ENCODE measurements around the gene UQCRHL. TPM values are rescaled to one million over a fixed set of nuclear protein-coding genes. Genes with fewer than 3 reads are reported as not detected.

Gene UQCRHL
- total RNA-seq, 1 experiment from 2014 or later: 4.9 TPM

- Histone ChIP-seq H3K4me3 (no peak overlapping the region), H3K79me2 (ENCODE audit: low read depth) (0 out of 2 replicates have a peak, but pooled peaks cover 5% of the 10 kb centered on the region), H3K36me3 (ENCODE audit: low read depth) (no peaks in the 10 kb centered on the region), H3K4me2 (no peak overlapping the region), H3K4me1 (replicated peaks; ENCODE audit: insufficient read depth) (peaks cover 10% of the 10 kb centered on the region), H3K27me3 (ENCODE audit: insufficient read depth, low read depth) (no peaks in the 10 kb centered on the region), H3K27ac (peak overlapping the region; percentile 23), H3F3A (ENCODE audit: insufficient read depth, low read depth) (peaks cover 23% of the 10 kb centered on the region; the same call in 1 of the 2 replicates), H2AFZ (no peak overlapping the region), H3K9me3 (ENCODE audit: insufficient read depth, low read depth) (no peaks in the 10 kb centered on the region), H3K9me2 (ENCODE audit: insufficient read depth) (no peaks in the 10 kb centered on the region), H4K20me1 (ENCODE audit: insufficient read depth) (no peaks in the 10 kb centered on the region)
- CTCF ChIA-PET: no interaction called here
- POLR2A ChIA-PET (ENCODE audit: unreplicated experiment): no interaction called here
- DNase-seq: peak in 1 of 2 experiments; percentile 45
- intact Hi-C loops (cut with micrococcal nuclease; ENCODE audit: unreplicated experiment): no loop called here
- BruUV-seq (replicated peaks): no TSS peak
- TF ChIP-seq CTCF (conservative IDR thresholded peaks at IDR 0.05) (no peak), EZH2 (IDR thresholded peaks at IDR 0.05; ENCODE audit: low read depth) (no peak)
Measured at GRCh38 chr1:15826810-15827507, 19.5 kb upstream of the UQCRHL start.

DNA sequence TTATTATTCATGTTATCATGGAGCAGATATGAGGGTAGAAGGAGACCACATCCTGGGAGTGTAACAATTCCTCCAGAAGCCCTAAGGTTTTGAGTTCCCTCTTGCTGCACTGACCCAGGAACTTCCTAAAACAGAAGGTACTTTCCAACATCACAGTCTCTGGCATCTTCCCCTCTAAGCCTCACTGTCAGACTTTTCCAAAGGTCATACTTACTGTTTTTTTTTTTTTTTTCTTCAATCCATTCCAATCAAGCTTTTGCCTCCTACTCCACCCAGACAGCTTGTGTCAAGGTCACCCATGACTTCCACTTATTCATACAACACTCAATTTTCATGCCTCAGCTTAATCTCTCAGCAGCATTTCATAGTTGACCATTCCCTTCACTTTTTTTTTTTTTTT is 18.4 kb upstream of the UQCRHL start:
- ChIA-PET POLR2A (ENCODE audit: unreplicated experiment) (interaction anchor here (0.6 kb wide), 1 partner anchor 798 kb away, joined by 7 read pairs; no protein-coding TSS in a partner anchor), CTCF (interaction anchor here (0.6 to 0.7 kb wide), 4 partner anchors 24 to 501 kb away, joined by 4 to 7 read pairs (median 5); no protein-coding TSS in a partner anchor)
- Histone ChIP-seq H3K79me2 (ENCODE audit: low read depth) (no peaks in the 10 kb centered on the region), H3K4me3 (no peak overlapping the region), H3K9me2 (ENCODE audit: insufficient read depth) (no peaks in the 10 kb centered on the region), H4K20me1 (ENCODE audit: insufficient read depth) (no peaks in the 10 kb centered on the region), H2AFZ (no peak overlapping the region), H3K4me1 (replicated peaks; ENCODE audit: insufficient read depth) (peaks cover 10% of the 10 kb centered on the region), H3K36me3 (ENCODE audit: low read depth) (no peaks in the 10 kb centered on the region), H3K9me3 (ENCODE audit: insufficient read depth, low read depth) (no peaks in the 10 kb centered on the region), H3K27ac (no peak overlapping the region), H3K27me3 (ENCODE audit: insufficient read depth, low read depth) (no peaks in the 10 kb centered on the region), H3K4me2 (no peak overlapping the region), H3F3A (ENCODE audit: insufficient read depth, low read depth) (peaks cover 21% of the 10 kb centered on the region; the same call in 1 of the 2 replicates)
- DNase-seq: no peak
- intact Hi-C loops (cut with micrococcal nuclease; ENCODE audit: unreplicated experiment): no loop called here
- TF ChIP-seq EZH2 (IDR thresholded peaks at IDR 0.05; ENCODE audit: low read depth): no peak
- no peak for TF ChIP-seq CTCF (conservative IDR thresholded peaks at IDR 0.05)
- BruUV-seq (replicated peaks): no TSS peak

DNA sequence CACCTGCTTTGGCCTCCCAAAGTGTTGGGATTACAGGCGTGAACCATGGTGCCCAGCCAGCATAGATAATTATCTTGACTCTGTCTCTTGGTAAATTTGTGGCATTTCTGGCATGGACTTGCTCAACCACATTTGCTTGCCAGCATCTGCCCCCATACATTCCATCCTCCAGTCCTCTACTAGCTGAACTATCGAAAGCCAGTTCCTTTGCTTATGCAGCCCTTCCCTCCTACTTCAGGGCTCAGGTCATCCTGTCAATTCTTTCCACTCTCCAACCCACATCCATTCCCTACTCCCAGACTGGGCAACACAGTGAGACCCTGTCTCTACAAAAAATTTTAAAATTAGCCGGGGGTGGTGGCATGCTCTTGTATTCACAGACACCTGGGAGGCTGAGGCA is 13.0 kb upstream of the UQCRHL start:
- Histone ChIP-seq H3K9me3 (ENCODE audit: insufficient read depth, low read depth) (no peaks in the 10 kb centered on the region), H3K79me2 (ENCODE audit: low read depth) (no peaks in the 10 kb centered on the region), H2AFZ (no peak overlapping the region), H3K27ac (0 out of 2 replicates have a peak overlapping the region, but pooled peaks have one; percentile 19), H3K9me2 (ENCODE audit: insufficient read depth) (no peaks in the 10 kb centered on the region), H3K4me1 (replicated peaks; ENCODE audit: insufficient read depth) (no peaks in the 10 kb centered on the region), H3K36me3 (ENCODE audit: low read depth) (no peaks in the 10 kb centered on the region), H3K27me3 (ENCODE audit: insufficient read depth, low read depth) (no peaks in the 10 kb centered on the region), H3K4me3 (no peak overlapping the region), H3F3A (ENCODE audit: insufficient read depth, low read depth) (peaks cover 4% of the 10 kb centered on the region; the same call in 1 of the 2 replicates), H4K20me1 (ENCODE audit: insufficient read depth) (no peaks in the 10 kb centered on the region), H3K4me2 (no peak overlapping the region)
- TF ChIP-seq EZH2 (IDR thresholded peaks at IDR 0.05; ENCODE audit: low read depth) (no peak), CTCF (conservative IDR thresholded peaks at IDR 0.05) (no peak)
- CTCF ChIA-PET: no interaction called here
- intact Hi-C loops (cut with micrococcal nuclease; ENCODE audit: unreplicated experiment): loop anchor here (1.0 kb wide), 1 partner anchor 20 kb away; no protein-coding TSS in a partner anchor
- DNase-seq: peak; percentile 64 to 75
- BruUV-seq (replicated peaks): no TSS peak
- POLR2A ChIA-PET (ENCODE audit: unreplicated experiment): interaction anchor here (0.6 to 0.7 kb wide), 3 partner anchors 9 to 27 kb away, joined by 5 to 8 read pairs (median 5); partner anchors contain the start of gene SPEN
